Endodermal cell (in vitro differentiated cells): Measurements from ENCODE around the gene SPATA2. TPM values are rescaled to one million over a fixed set of nuclear protein-coding genes. Genes with fewer than 3 reads are reported as not detected.
"Not testable (repeated sequence)": the region's sequence is repeated elsewhere in the genome, so short reads cannot be mapped to it uniquely, and the experiment has no call there.

Experiments used
- DNase-seq: peaks from one replicate; pipeline ENCODE4 v3.0.0-alpha.2; 2017
- H3K27ac ChIP-seq: 2 replicates; pipeline ENCODE4 v1.5.1; 2013; ENCODE audit warnings: mild to moderate bottlenecking, low read depth, low read length, moderate library complexity
- H3K27me3 ChIP-seq: 2 replicates; pipeline ENCODE4 v1.6.1; 2013; ENCODE audit warnings: mild to moderate bottlenecking, low read length, moderate library complexity; ENCODE audit not compliant: insufficient read depth, control insufficient read depth, poor library complexity, severe bottlenecking
- H3K36me3 ChIP-seq: 2 replicates; pipeline ENCODE4 v1.7.0; 2013; ENCODE audit warnings: mild to moderate bottlenecking, low read length, moderate library complexity; ENCODE audit not compliant: control insufficient read depth, insufficient read depth
- H3K4me1 ChIP-seq: one replicate; pipeline ENCODE4 v1.7.0; 2013; ENCODE audit warnings: low read length; ENCODE audit not compliant: control insufficient read depth, insufficient read depth
- H3K4me3 ChIP-seq: 2 replicates; pipeline ENCODE4 v1.5.1; 2013; ENCODE audit warnings: mild to moderate bottlenecking, low read length, moderate library complexity
- H3K9ac ChIP-seq: 2 replicates; pipeline ENCODE4 v1.6.1; 2013; ENCODE audit warnings: mild to moderate bottlenecking, low read length, moderate library complexity; ENCODE audit not compliant: poor library complexity, severe bottlenecking; ENCODE audit errors: extremely low read depth
- H3K9me3 ChIP-seq: 2 replicates; pipeline ENCODE4 v1.6.1; 2013; ENCODE audit warnings: mild to moderate bottlenecking, low read length, moderate library complexity; ENCODE audit not compliant: control insufficient read depth
- H3K27ac Mint-ChIP-seq: 2 replicates; pipeline ENCODE4 v1.8.0; 2020; ENCODE audit warnings: mixed read lengths
- H3K27me3 Mint-ChIP-seq: 2 replicates; pipeline ENCODE4 v1.8.0; 2021; ENCODE audit warnings: mild to moderate bottlenecking, mixed read lengths; ENCODE audit not compliant: insufficient read depth
- H3K36me3 Mint-ChIP-seq: 2 replicates; pipeline ENCODE4 v1.8.0; 2020; ENCODE audit warnings: low read depth, mixed read lengths
- H3K4me1 Mint-ChIP-seq: 2 replicates; pipeline ENCODE4 v1.8.0; 2020; ENCODE audit warnings: mixed read lengths
- H3K4me3 Mint-ChIP-seq: 2 replicates; pipeline ENCODE4 v1.8.0; 2020; ENCODE audit warnings: mild to moderate bottlenecking, moderate library complexity, mixed read lengths
- H3K9me3 Mint-ChIP-seq: 2 replicates; pipeline ENCODE4 v1.8.0; 2020; ENCODE audit warnings: mild to moderate bottlenecking, mixed read lengths
- CTCF ChIP-seq: fragments of 200-600 bp; sonication (generic); conservative IDR thresholded peaks from 2 replicates; pipeline ENCODE4 v1.5.0; 2021; ENCODE audit warnings: antibody characterized with exemption, mild to moderate bottlenecking
- WGBS, 2 experiments: methylation state at CpG; one replicate each; pipeline versions ENCODE4 v1.1.5 to v1.1.7; 2013; ENCODE audit warnings: missing lambda C conversion rate in 2 of 2, mixed read lengths in 1 of 2; ENCODE audit not compliant: insufficient coverage in 1 of 2, insufficient read length in 1 of 2; 5-methylcytosine and 5-hydroxymethylcytosine counted together
- total RNA-seq, 2 donors: library from RNA; stranded (reverse); fragmentation: NEBNext Ultra II Directional in 1 of 2; extraction: Animal tissue kit (Norgen Biotek cat#: 25700) in 1 of 2; gene quantifications; 2 replicates in 1 of 2; 3 replicates in 1 of 2; pipeline ENCODE4 v1.2.1, GENCODE V29; 2021

The SPATA2 gene
- total RNA-seq, 2 donors from 2014 or later: 8.6 to 10.4 TPM

- not testable (repeated sequence) for H3K27ac ChIP-seq, H3K9me3 Mint-ChIP-seq, H3K4me3 ChIP-seq, H3K9ac ChIP-seq, H3K4me1 ChIP-seq, H3K27me3 ChIP-seq, H3K27me3 Mint-ChIP-seq, H3K4me3 Mint-ChIP-seq, H3K27ac Mint-ChIP-seq, H3K4me1 Mint-ChIP-seq
- H3K36me3 Mint-ChIP-seq: peaks cover 56% of the 10 kb centered on the region
- Histone ChIP-seq H3K9me3 (peaks cover 16% of the 10 kb centered on the region), H3K36me3 (peaks cover 46% of the 10 kb centered on the region)
- 93 to 96% methylated on average over 8 to 12 of the region's 12 CpGs for WGBS, 2 experiments
- peak; percentile 60 for TF ChIP-seq CTCF
- peak; percentile 67 for DNase-seq
Observed at GRCh38 chr20:49957089-49957938, 42.0 kb upstream of the SPATA2 start.

- Histone ChIP-seq H3K4me3 (no peak overlapping the region), H3K9ac (no peak overlapping the region), H3K4me1 (no peaks in the 10 kb centered on the region), H3K9me3 (peaks cover 16% of the 10 kb centered on the region), H3K27me3 (no peaks in the 10 kb centered on the region), H3K36me3 (peaks cover 52% of the 10 kb centered on the region), H3K27ac (no peak overlapping the region)
- H3K4me1 Mint-ChIP-seq: no peaks in the 10 kb centered on the region
- TF ChIP-seq CTCF: no peak
- H3K4me3 Mint-ChIP-seq: no peak overlapping the region
- no peaks in the 10 kb centered on the region for H3K27me3 Mint-ChIP-seq
- peaks cover 6% of the 10 kb centered on the region for H3K9me3 Mint-ChIP-seq
- H3K27ac Mint-ChIP-seq: no peak overlapping the region
- WGBS, 2 experiments: 94 to 97% methylated on average over 17 to 18 of the region's 18 CpGs
- no peak for DNase-seq
- H3K36me3 Mint-ChIP-seq: peaks cover 60% of the 10 kb centered on the region
Observed at GRCh38 chr20:49956689-49957088, 41.4 kb upstream of the SPATA2 start.

DNA sequence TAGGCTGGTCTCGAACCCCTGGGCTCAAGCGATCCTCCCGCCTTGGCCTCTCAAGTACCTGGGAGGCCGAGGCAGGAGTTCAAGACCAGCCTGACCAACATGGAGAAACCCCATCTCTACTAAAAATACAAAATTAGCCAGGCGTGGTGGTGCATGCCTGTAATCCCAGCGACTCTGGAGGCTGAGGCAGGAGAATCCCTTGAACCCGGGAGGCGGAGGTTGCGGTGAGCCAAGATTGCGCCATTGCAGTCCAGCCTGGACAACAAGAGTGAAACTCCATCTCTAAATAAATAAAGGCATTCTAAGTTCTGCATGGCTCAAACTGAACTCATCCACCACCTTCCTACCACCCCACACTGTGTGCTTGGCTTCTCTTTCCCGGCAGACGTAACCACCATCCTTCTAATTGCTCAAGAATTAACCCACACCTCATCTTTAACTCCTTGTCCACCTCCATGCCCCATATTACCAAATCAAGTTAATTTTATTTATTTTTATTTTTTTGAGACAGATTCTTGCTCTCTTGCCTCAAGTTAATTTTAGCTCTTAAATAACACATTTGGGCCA is 40.6 kb upstream of the SPATA2 start:
- not testable (repeated sequence) for H3K27ac ChIP-seq, H3K9ac ChIP-seq, H3K9me3 Mint-ChIP-seq, H3K4me3 Mint-ChIP-seq, H3K4me1 Mint-ChIP-seq, H3K4me3 ChIP-seq, H3K27ac Mint-ChIP-seq, H3K27me3 Mint-ChIP-seq, DNase-seq, H3K4me1 ChIP-seq, H3K27me3 ChIP-seq
- peaks cover 62% of the 10 kb centered on the region for H3K36me3 Mint-ChIP-seq
- 93 to 95% methylated on average over 10 to 12 of the region's 12 CpGs for WGBS, 2 experiments
- peaks cover 60% of the 10 kb centered on the region for H3K36me3 ChIP-seq
- H3K9me3 ChIP-seq: peaks cover 12% of the 10 kb centered on the region
